PC-3 (cell line): Measurements from ENCODE around the gene RAB6A. TPM values are rescaled to one million over a fixed set of nuclear protein-coding genes. Genes with fewer than 3 reads are reported as not detected.

ENCODE experiments used
- ATAC-seq: fragments of 200-7000 bp; cut with Tn5 transposase; 2 replicates; pipeline ENCODE4 v1.9.1; 2020; ENCODE audit warnings: mild to moderate bottlenecking, moderate library complexity
- BruUV-seq: library from RNA; stranded (reverse); fragments of 400-500 nt; replicated peaks from 2 replicates; lab custom pipeline; 2021; lab: Mats Ljungman, UMichigan
- CTCF ChIA-PET: fragments of 300-600 bp; sonication (Branson Sonifier 250); formaldehyde crosslinking; loops from one replicate; lab custom pipeline; 2022; ENCODE audit warnings: antibody characterized with exemption; lab: Charles Lee
- POLR2A ChIA-PET: fragments of 300-600 bp; sonication (Branson Sonifier 250); formaldehyde crosslinking; loops from one replicate; lab custom pipeline; 2022; ENCODE audit warnings: antibody characterized with exemption; ENCODE audit not compliant: unreplicated experiment; lab: Charles Lee
- DNase-seq: peaks from one replicate; pipeline ENCODE4 v3.0.0-alpha.2; 2015
- H2AFZ ChIP-seq: fragments of 300-600 bp; sonication (generic); 2 replicates; pipeline ENCODE4 v1.6.0; 2016; ENCODE audit warnings: antibody characterized with exemption, low read length
- H3F3A ChIP-seq: fragments of 300-600 bp; sonication (generic); one replicate; pipeline ENCODE4 v1.6.0; 2017; ENCODE audit warnings: antibody characterized with exemption, low read length, control low read depth, mild to moderate bottlenecking; ENCODE audit not compliant: unreplicated experiment
- H3K27ac ChIP-seq: fragments of 300-600 bp; sonication (generic); 2 replicates; pipeline ENCODE4 v1.5.1; 2016; ENCODE audit warnings: mild to moderate bottlenecking, low read length
- H3K27me3 ChIP-seq: fragments of 300-600 bp; sonication (generic); 2 replicates; pipeline ENCODE4 v1.6.1; 2016; ENCODE audit warnings: low read length, mixed read lengths
- H3K36me3 ChIP-seq: fragments of 300-600 bp; sonication (generic); 2 replicates; pipeline ENCODE4 v1.6.1; 2016; ENCODE audit warnings: low read depth, mixed run types, low read length, mixed read lengths
- H3K4me1 ChIP-seq: fragments of 300-600 bp; sonication (generic); 2 replicates; pipeline ENCODE4 v1.5.1; 2016; ENCODE audit warnings: low read length; ENCODE audit not compliant: insufficient read depth
- H3K4me2 ChIP-seq: fragments of 300-600 bp; sonication (generic); 2 replicates; pipeline ENCODE4 v1.6.0; 2016; ENCODE audit warnings: low read length
- H3K4me3 ChIP-seq: fragments of 300-600 bp; sonication (generic); 2 replicates; pipeline ENCODE4 v1.5.1; 2016; ENCODE audit warnings: mild to moderate bottlenecking, low read length, mixed read lengths
- H3K79me2 ChIP-seq: fragments of 300-600 bp; sonication (generic); 2 replicates; pipeline ENCODE4 v1.6.1; 2017; ENCODE audit warnings: low read length, mixed read lengths
- H3K9ac ChIP-seq: fragments of 300-600 bp; sonication (generic); 2 replicates; pipeline ENCODE4 v1.6.0; 2016; ENCODE audit warnings: mild to moderate bottlenecking, low read length
- H3K9me2 ChIP-seq: fragments of 300-600 bp; sonication (generic); replicated peaks from 2 replicates; pipeline ENCODE4 v1.6.1; 2016; ENCODE audit warnings: mixed run types, low read length, mixed read lengths
- H3K9me3 ChIP-seq: fragments of 300-600 bp; sonication (generic); 2 replicates; pipeline ENCODE4 v1.6.1; 2016; ENCODE audit warnings: low read length, mixed read lengths
- H4K20me1 ChIP-seq: fragments of 300-600 bp; sonication (generic); 2 replicates; pipeline ENCODE4 v1.6.1; 2016; ENCODE audit warnings: low read length, mixed read lengths
- CTCF ChIP-seq: fragments of 300-600 bp; sonication (generic); conservative IDR thresholded peaks from 2 replicates; pipeline ENCODE4 v1.5.1; 2017; ENCODE audit warnings: antibody characterized with exemption, low read depth, mild to moderate bottlenecking, low read length
- EZH2 ChIP-seq: fragments of 300-600 bp; sonication (generic); IDR thresholded peaks from one replicate; pipeline ENCODE4 v1.6.1; 2017; ENCODE audit warnings: antibody characterized with exemption, mild to moderate bottlenecking, low read length; ENCODE audit not compliant: unreplicated experiment
- EZH2phosphoT487 ChIP-seq: fragments of 300-600 bp; sonication (generic); IDR thresholded peaks from 2 replicates; pipeline ENCODE4 v1.6.1; 2018; ENCODE audit warnings: mild to moderate bottlenecking, antibody characterized with exemption, low read length, borderline replicate concordance
- intact Hi-C: fragments of 100-400 bp; cut with micrococcal nuclease; formaldehyde crosslinking; loops from 2 replicates; pipeline ENCODE4 v1.9.0; 2023
- total RNA-seq: library from RNA; depleted of rRNA; stranded (reverse); fragments of >200 nt; gene quantifications from 2 replicates; pipeline ENCODE4 v1.2.3, GENCODE V29; 2014

RAB6A gene
- total RNA-seq, 1 experiment from 2014 or later, result 97.9 TPM

DNA sequence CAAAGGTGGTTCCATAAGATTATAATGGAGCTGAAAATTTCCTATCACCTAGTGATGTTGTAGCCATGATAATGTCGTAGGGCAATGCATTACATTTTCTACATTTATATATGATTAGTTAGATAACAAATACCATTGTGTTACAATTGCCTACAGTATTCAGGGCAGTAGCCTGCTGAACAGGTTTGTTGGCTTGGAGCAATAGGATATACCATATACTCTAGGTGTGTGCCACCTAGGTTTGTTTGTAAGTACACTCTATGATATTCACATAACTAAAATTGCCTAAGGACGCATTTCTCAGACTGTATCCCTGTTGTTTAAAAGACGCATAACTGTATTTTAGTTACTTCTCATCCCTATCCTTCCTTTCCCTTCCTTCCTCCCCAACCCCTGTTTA is 100.9 kb downstream of the RAB6A start:
- TF ChIP-seq EZH2 (no peak), CTCF (no peak), EZH2phosphoT487 (no peak)
- H3K9me2 ChIP-seq, result no peaks in the 10 kb centered on the region
- intact Hi-C loops, result loop anchor here (2.0 kb wide), 1 partner anchor 257 kb away; no protein-coding TSS in a partner anchor
- no peaks in the 10 kb centered on the region for H3K9me3 ChIP-seq
- no peaks in the 10 kb centered on the region for H4K20me1 ChIP-seq
- H2AFZ ChIP-seq, result peak overlapping the region; percentile 79; the same call in 1 of the 2 replicates
- no peaks in the 10 kb centered on the region for H3F3A ChIP-seq
- H3K27ac ChIP-seq, result no peak overlapping the region
- peak; percentile 88 for DNase-seq
- no peaks in the 10 kb centered on the region for H3K27me3 ChIP-seq
- peak overlapping the region; percentile 81 for H3K4me2 ChIP-seq
- ATAC-seq, result peak; percentile 39
- H3K9ac ChIP-seq, result no peak overlapping the region
- no peaks in the 10 kb centered on the region for H3K79me2 ChIP-seq
- ChIA-PET POLR2A (no interaction called here), CTCF (interaction anchor here (0.6 to 2.8 kb wide), 5 partner anchors 35 to 309 kb away, joined by 3 to 57 read pairs (median 7); no protein-coding TSS in a partner anchor)
- no peak overlapping the region for H3K4me3 ChIP-seq
- no peaks in the 10 kb centered on the region for H3K36me3 ChIP-seq
- H3K4me1 ChIP-seq, result peaks cover 13% of the 10 kb centered on the region
- BruUV-seq, result no TSS peak

DNA sequence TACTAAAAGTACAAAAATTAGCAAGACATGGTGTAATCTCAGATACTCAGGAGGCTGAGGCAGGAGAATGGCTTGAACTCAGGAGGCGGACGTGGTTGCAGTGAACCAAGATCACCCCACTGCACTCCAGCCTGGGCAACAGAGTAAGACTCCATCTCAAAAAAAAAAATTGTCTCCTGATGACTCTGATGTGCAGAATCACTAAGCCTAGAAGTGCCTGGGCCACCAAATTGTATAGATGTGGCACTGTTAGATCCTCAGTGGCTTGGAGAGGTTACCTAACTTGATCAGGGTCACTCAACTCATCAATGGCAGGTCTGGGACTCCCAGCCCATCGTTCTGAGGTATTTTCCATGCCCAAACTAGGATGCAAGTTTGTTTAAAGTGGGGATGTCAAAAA is 103.9 kb downstream of the RAB6A start:
- DNase-seq (no peak), ATAC-seq (no peak)
- H2AFZ ChIP-seq, result no peak overlapping the region
- TF ChIP-seq EZH2, result no peak
- no peak for TF ChIP-seq CTCF
- no peak for TF ChIP-seq EZH2phosphoT487
- BruUV-seq, result no TSS peak
- POLR2A ChIA-PET, result no interaction called here
- H4K20me1 ChIP-seq, result no peaks in the 10 kb centered on the region
- no peaks in the 10 kb centered on the region for H3K79me2 ChIP-seq
- no peak overlapping the region for H3K9ac ChIP-seq
- CTCF ChIA-PET, result no interaction called here
- H3K9me3 ChIP-seq, result no peaks in the 10 kb centered on the region
- no peaks in the 10 kb centered on the region for H3K36me3 ChIP-seq
- H3K9me2 ChIP-seq, result no peaks in the 10 kb centered on the region
- H3F3A ChIP-seq, result no peaks in the 10 kb centered on the region
- H3K27ac ChIP-seq, result no peak overlapping the region
- no peaks in the 10 kb centered on the region for H3K27me3 ChIP-seq
- H3K4me2 ChIP-seq, result no peak overlapping the region
- H3K4me3 ChIP-seq, result no peak overlapping the region
- H3K4me1 ChIP-seq, result peaks cover 13% of the 10 kb centered on the region
- intact Hi-C loops, result no loop called here

DNA sequence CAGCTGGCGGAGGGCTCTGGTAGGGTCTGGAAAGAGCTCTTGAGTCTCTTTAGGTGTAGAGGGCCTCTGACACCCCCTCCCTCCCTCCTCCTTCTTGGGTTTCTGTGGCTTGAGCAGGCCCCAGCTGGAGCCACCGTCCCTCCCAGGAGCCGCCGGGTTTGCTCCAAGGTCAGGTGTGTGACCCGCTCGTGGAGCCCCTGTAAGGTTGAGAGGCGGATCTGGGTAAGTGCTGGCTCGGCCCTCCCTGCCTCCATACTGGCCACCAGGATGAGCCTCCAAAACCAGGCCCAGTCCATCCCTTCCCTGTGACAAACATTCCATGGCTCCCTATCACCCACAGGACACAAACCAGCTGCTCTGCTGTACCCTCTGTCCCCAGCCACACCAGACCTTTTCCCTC is 105.2 kb downstream of the RAB6A start:
- DNase-seq (no peak), ATAC-seq (no peak)
- Histone ChIP-seq H3K27ac (no peak overlapping the region), H3K36me3 (no peaks in the 10 kb centered on the region), H3F3A (no peaks in the 10 kb centered on the region), H3K9me2 (no peaks in the 10 kb centered on the region), H3K4me2 (no peak overlapping the region), H2AFZ (no peak overlapping the region), H3K9ac (no peak overlapping the region), H3K27me3 (no peaks in the 10 kb centered on the region), H3K9me3 (no peaks in the 10 kb centered on the region), H3K4me1 (peaks cover 11% of the 10 kb centered on the region), H4K20me1 (no peaks in the 10 kb centered on the region), H3K4me3 (no peak overlapping the region), H3K79me2 (no peaks in the 10 kb centered on the region)
- no TSS peak for BruUV-seq
- CTCF ChIA-PET, result no interaction called here
- intact Hi-C loops, result no loop called here
- TF ChIP-seq CTCF, result no peak
- no peak for TF ChIP-seq EZH2
- no peak for TF ChIP-seq EZH2phosphoT487
- POLR2A ChIA-PET, result no interaction called here
